ENCODE measurements around the gene CEMP1. TPM values are rescaled to one million over a fixed set of nuclear protein-coding genes. Genes with fewer than 3 reads are reported as not detected.
A peak's percentile ranks its signal among the peaks of the same experiment; 100 is the strongest.

CEMP1 gene
- total RNA-seq, 1 donor from 2014 or later = not detected

- no peak for ATAC-seq
- DNase-seq = no peak
- intact Hi-C loops (cut with micrococcal nuclease) = no loop called here
Measured at GRCh38 chr16:2524339-2524938, 6.8 kb downstream of the CEMP1 start.

- intact Hi-C loops (cut with micrococcal nuclease) = no loop called here
- ATAC-seq = no peak
- DNase-seq = no peak
Measured at GRCh38 chr16:2523801-2524231, 7.4 kb downstream of the CEMP1 start.

GRCh38 chr16:2520784-2521531 lies 10.2 kb downstream of the CEMP1 start:
- ATAC-seq (no peak), DNase-seq (no peak)
- intact Hi-C loops (cut with micrococcal nuclease) = no loop called here

- ATAC-seq (peak; percentile 80), DNase-seq (peak; percentile 96)
- intact Hi-C loops (cut with micrococcal nuclease) = no loop called here
Measured at GRCh38 chr16:2520097-2520783, 11.0 kb downstream of the CEMP1 start, which contains the start of gene AMDHD2. Gene AMDHD2, plus strand, starts transcription at chr16:2520371. Its CDS starts 88 bp downstream, at chr16:2520459.

GRCh38 chr16:2519711-2520080 lies 11.5 kb downstream of the CEMP1 start:
- intact Hi-C loops (cut with micrococcal nuclease) = no loop called here
- DNase-seq = no peak

GRCh38 chr16:2518823-2519710 lies 12.1 kb downstream of the CEMP1 start:
- peak; percentile 39 for DNase-seq
- no peak for ATAC-seq
- intact Hi-C loops (cut with micrococcal nuclease) = no loop called here

More at GRCh38 chr16:2519711-2520080, 11.5 kb downstream of the CEMP1 start:
- peak; percentile 5 for ATAC-seq

GRCh38 chr16:2517954-2518605 lies 13.1 kb downstream of the CEMP1 start:
- intact Hi-C loops (cut with micrococcal nuclease) = no loop called here
- ATAC-seq = no peak
- DNase-seq = no peak

- ATAC-seq (no peak), DNase-seq (no peak)
- intact Hi-C loops (cut with micrococcal nuclease) = no loop called here
Measured at GRCh38 chr16:2516391-2517240, 14.6 kb downstream of the CEMP1 start.

GRCh38 chr16:2515180-2515851 lies 15.9 kb downstream of the CEMP1 start:
- DNase-seq (no peak), ATAC-seq (no peak)
- intact Hi-C loops (cut with micrococcal nuclease) = no loop called here

GRCh38 chr16:2514333-2515179 lies 16.7 kb downstream of the CEMP1 start:
- intact Hi-C loops (cut with micrococcal nuclease) = no loop called here
- DNase-seq (no peak), ATAC-seq (no peak)

- DNase-seq (peak; percentile 98), ATAC-seq (peak; percentile 89)
- intact Hi-C loops (cut with micrococcal nuclease) = no loop called here
Measured at GRCh38 chr16:2513405-2514332, 17.5 kb downstream of the CEMP1 start, which contains the start of gene ATP6V0C. Gene ATP6V0C, plus strand, starts transcription at chr16:2513952. Its CDS starts 152 bp downstream, at chr16:2514104.

GRCh38 chr16:2512735-2513404 lies 18.3 kb downstream of the CEMP1 start:
- ATAC-seq (no peak), DNase-seq (no peak)
- intact Hi-C loops (cut with micrococcal nuclease) = no loop called here

GRCh38 chr16:2511996-2512734 lies 19.0 kb downstream of the CEMP1 start:
- intact Hi-C loops (cut with micrococcal nuclease) = no loop called here
- DNase-seq (no peak), ATAC-seq (no peak)

GRCh38 chr16:2511128-2511800 lies 19.9 kb downstream of the CEMP1 start:
- DNase-seq = peak; percentile 77
- ATAC-seq = no peak
- intact Hi-C loops (cut with micrococcal nuclease) = no loop called here

Measured in left ventricle myocardium superior (tissue), 1 donor.